Aorta (tissue), 5 donors: ENCODE data around the gene MTCH1. TPM values are rescaled to one million over a fixed set of nuclear protein-coding genes. Genes with fewer than 3 reads are reported as not detected.

Experiments used
- ATAC-seq: fragments of 200-7000 bp; cut with Tn5 transposase; one replicate; pipeline ENCODE4 v1.9.1; 2022; ENCODE audit warnings: moderate library complexity; ENCODE audit not compliant: low FRiP score
- DNase-seq, 2 donors: peaks; one replicate each; pipeline ENCODE4 v3.0.0-alpha.2; 2020
- H3K27ac ChIP-seq, 2 donors: one replicate each; pipeline ENCODE4 v1.5.1; 2013; ENCODE audit warnings: low read length in 2 of 2, mild to moderate bottlenecking in 2 of 2, moderate library complexity in 2 of 2, control low read depth in 1 of 2, inconsistent platforms in 1 of 2, low read depth in 1 of 2
- H3K27me3 ChIP-seq, 2 donors: one replicate each; pipeline ENCODE4 v1.6.1; 2013; ENCODE audit warnings: control low read depth in 1 of 2, low read length in 1 of 2, mild to moderate bottlenecking in 1 of 2, moderate library complexity in 1 of 2; ENCODE audit not compliant: insufficient read depth in 2 of 2, control insufficient read depth in 1 of 2
- H3K36me3 ChIP-seq, 2 donors: one replicate each; pipeline ENCODE4 v1.6.1; 2013; ENCODE audit warnings: control low read depth in 1 of 2, low read length in 1 of 2, mild to moderate bottlenecking in 1 of 2; ENCODE audit not compliant: insufficient read depth in 2 of 2, control insufficient read depth in 1 of 2
- H3K4me1 ChIP-seq, 2 donors: one replicate each; pipeline ENCODE4 v1.6.1; 2013; ENCODE audit warnings: low read length in 2 of 2, control low read depth in 1 of 2, mild to moderate bottlenecking in 1 of 2, moderate library complexity in 1 of 2; ENCODE audit not compliant: insufficient read depth in 2 of 2, control insufficient read depth in 1 of 2
- H3K4me3 ChIP-seq, 2 donors: one replicate each; pipeline ENCODE4 v1.5.1; 2013; ENCODE audit warnings: low read length in 2 of 2, control low read depth in 1 of 2, mild to moderate bottlenecking in 1 of 2
- H3K9me3 ChIP-seq: one replicate; pipeline ENCODE4 v1.6.1; 2013; ENCODE audit warnings: mild to moderate bottlenecking, low read length; ENCODE audit not compliant: control insufficient read depth
- WGBS, 2 donors: extraction: QIAGEN DNeasy Blood & Tissue Kit; methylation state at CpG; one replicate each; pipeline ENCODE4 v1.1.7; 2013; 5-methylcytosine and 5-hydroxymethylcytosine counted together
- intact Hi-C, 2 donors: fragments of 100-400 bp; cut with DNase I; formaldehyde crosslinking; loops; one replicate each; pipeline versions ENCODE4 v1.14.2 to v1.15.0; 2022
- polyA plus RNA-seq, 2 donors: library from polyadenylated mRNA; stranded (reverse); fragments of 200-250 nt; gene quantifications; one replicate each; pipeline ENCODE4 v1.2.3, GENCODE V29; 2013
- total RNA-seq, 2 donors: library from RNA; stranded (reverse); fragmentation: NEBNext Ultra II Directional; extraction: Animal tissue kit (Norgen Biotek cat#: 25700); gene quantifications; one replicate each; pipeline ENCODE4 v1.2.1, GENCODE V29; 2021
- donor health status: healthy with polysubstance abuse.
- donor health status: Bipolar disorder and iron deficiency.
- donor health status: DM: no; HTN: no; CAD: no.
- donor health status: DM: no; HTN: no; CAD: no.
- donor health status: DM: yes; HTN: yes; CAD: no.

Gene MTCH1
- total and polyA plus RNA-seq, 4 donors = 152 to 193 (median 175) TPM

DNA sequence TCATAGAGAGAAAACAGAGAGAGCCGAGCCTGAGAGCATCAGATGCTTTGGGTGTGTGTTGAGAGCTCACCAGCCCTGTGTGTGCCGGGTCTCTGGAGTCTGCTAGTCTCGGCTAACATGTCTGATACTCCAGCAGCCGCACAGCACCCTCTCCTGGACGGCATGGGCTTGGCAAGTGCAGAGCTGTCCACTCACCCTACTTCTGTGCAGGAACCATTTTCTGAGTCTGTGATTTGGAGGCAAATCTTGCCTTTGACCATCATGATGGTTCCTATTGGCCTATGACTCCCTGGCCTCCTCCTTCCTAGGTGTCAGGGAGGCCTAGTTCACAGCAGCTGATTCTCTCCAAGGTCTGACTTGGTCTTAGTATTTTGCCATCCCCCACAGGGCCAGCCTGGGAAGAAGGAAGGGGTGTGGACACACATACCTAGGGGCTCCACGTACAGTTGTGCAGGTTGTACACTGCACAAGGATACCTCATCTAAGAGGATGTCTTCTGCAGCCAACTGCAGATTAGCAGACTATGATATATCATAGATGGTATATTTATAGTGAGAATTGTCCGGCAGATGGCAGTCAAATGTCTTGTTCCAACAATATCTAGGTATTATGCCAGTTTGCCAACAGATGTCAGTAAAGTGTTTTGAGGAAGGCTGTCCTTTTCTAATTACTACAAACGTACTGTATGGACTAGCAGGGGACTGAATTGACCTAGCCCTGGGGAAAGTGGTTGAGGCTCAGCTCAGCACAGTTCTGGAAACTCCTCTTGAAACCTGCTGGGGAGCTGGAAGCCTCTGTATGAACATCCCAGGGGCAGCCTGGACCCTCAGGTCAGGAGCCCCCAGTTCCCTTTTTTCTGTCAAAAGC is 32.4 kb upstream of the MTCH1 start:
- H3K27me3 ChIP-seq = no peaks in the 10 kb centered on the region
- intact Hi-C loops = loop anchor here (1.0 to 5.0 kb wide), 5 partner anchors 131 to 254 kb away; partner anchors contain the start of gene C6orf89 (in 2 of the 2)
- no peaks in the 10 kb centered on the region for H3K9me3 ChIP-seq
- ATAC-seq = peak; percentile 94
- WGBS, 2 donors = 5 to 6% methylated on average over 8 of the region's 8 CpGs
- no peaks in the 10 kb centered on the region for H3K4me1 ChIP-seq
- H3K36me3 ChIP-seq = no peaks in the 10 kb centered on the region
- no peak overlapping the region for H3K27ac ChIP-seq
- DNase-seq = peak; percentile 94 to 97
- H3K4me3 ChIP-seq = no peak overlapping the region

DNA sequence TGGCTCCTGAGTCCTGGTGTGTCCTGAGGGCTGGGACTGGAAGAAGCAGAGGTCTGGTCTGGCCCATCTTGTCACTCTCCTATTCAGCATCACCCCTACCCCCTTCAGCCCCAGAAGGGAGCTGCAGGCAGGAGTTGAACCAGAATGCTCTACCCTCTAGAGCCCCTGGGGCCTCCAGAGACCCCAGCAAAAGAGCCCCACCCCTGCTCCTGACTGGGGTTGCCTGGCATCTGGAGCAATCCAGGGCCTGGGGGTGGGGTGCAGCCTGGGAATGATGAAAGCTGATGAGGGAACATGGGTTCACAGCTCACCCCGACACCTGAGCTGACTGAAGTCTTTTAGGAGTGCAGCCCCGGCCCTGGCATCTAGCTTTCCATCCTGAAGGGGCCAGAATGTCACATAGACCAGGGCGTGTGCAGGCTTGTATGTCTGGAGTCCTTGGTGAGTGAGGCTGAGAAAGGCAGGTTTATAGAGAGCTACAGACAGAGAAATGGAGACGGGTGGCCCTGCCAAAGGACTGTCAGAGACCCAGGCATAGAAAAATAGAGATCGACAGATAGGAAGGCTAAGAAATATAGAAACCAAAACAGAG is 31.7 kb upstream of the MTCH1 start:
- peak overlapping the region in 1 of 2 donors; percentile 38 for H3K27ac ChIP-seq
- no peak overlapping the region for H3K4me3 ChIP-seq
- no peaks in the 10 kb centered on the region for H3K9me3 ChIP-seq
- DNase-seq (no peak), ATAC-seq (no peak)
- H3K4me1 ChIP-seq = no peaks in the 10 kb centered on the region
- intact Hi-C loops = loop anchor here (1.0 to 5.0 kb wide), 5 partner anchors 130 to 253 kb away; partner anchors contain the start of gene C6orf89 (in 2 of the 2)
- H3K27me3 ChIP-seq = no peaks in the 10 kb centered on the region
- 23 to 31% methylated on average over 5 of the region's 5 CpGs for WGBS, 2 donors
- no peaks in the 10 kb centered on the region for H3K36me3 ChIP-seq

DNA sequence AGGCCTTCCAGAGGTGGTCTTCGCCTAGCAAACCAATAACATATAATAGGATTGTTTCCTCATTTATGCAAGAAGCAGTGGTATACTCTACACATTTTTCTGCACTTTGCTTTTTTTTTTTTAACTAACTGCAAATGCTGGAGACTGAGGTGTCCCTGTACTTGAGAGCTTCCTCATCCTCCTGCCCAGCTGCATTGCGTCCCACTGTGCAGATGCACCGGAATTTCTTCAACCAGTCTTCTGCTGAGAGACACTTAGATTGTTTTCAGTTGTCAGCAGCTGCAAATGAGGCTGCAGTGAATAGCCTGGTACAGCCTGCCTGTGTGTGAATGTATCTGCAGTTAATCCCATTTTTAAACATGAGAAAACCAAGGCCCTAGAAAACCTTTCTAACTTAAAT is 31.0 kb upstream of the MTCH1 start:
- WGBS, 2 donors = 90 to 95% methylated on average over 3 of the region's 3 CpGs
- Histone ChIP-seq H3K4me1 (no peaks in the 10 kb centered on the region), H3K27ac (no peak overlapping the region), H3K4me3 (no peak overlapping the region), H3K9me3 (no peaks in the 10 kb centered on the region), H3K27me3 (no peaks in the 10 kb centered on the region), H3K36me3 (no peaks in the 10 kb centered on the region)
- intact Hi-C loops = loop anchor here in 1 of 2 donors (5.0 kb wide), 2 partner anchors 130 to 250 kb away; partner anchors contain the start of gene C6orf89
- DNase-seq (no peak), ATAC-seq (no peak)

DNA sequence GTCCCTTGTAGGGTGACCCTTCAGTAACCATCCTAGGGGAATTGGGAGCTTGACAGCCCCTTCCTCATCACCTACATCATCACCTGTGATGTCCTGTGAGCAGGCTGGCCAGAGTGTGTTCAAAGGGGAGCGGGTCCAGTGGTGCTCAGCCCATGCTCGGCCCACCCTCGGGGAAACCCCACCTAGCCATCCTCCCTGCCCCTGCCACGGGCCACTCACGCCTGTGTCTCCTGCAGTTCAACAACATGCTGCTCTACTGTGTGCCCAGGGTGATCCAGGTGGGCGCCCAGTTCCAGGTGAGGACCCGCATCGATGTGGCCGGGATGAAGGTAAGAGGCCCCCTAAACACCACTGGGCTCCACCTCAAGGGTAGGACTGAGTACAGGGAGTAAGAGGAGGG is 29.5 kb upstream of the MTCH1 start:
- ATAC-seq (no peak), DNase-seq (no peak)
- 86 to 96% methylated on average over 9 of the region's 9 CpGs for WGBS, 2 donors
- Histone ChIP-seq H3K27me3 (no peaks in the 10 kb centered on the region), H3K27ac (no peak overlapping the region), H3K4me3 (no peak overlapping the region), H3K36me3 (no peaks in the 10 kb centered on the region), H3K9me3 (no peaks in the 10 kb centered on the region), H3K4me1 (no peaks in the 10 kb centered on the region)
- intact Hi-C loops = loop anchor here in 1 of 2 donors (5.0 kb wide), 2 partner anchors 128 to 248 kb away; partner anchors contain the start of gene C6orf89

DNA sequence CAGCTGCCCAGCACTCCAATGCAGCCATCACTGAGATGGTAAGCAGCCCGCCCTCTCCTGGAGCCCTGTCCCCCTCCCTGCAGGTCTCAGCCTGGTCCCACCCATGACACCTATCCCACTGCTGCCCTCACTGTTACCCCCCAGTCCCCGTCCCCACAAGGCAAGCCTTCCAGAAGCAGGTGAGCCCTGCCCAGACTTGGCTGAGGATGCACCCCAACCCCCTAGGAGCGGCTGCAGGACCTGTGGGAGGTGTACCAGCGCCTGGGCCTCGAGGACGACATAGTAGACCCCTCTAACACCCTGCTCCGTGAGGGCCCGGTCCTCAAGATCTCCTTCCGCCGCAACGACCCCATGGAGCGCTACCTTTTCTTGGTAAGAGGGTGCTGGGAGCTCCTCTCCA is 28.7 kb upstream of the MTCH1 start:
- no peak for ATAC-seq

DNA sequence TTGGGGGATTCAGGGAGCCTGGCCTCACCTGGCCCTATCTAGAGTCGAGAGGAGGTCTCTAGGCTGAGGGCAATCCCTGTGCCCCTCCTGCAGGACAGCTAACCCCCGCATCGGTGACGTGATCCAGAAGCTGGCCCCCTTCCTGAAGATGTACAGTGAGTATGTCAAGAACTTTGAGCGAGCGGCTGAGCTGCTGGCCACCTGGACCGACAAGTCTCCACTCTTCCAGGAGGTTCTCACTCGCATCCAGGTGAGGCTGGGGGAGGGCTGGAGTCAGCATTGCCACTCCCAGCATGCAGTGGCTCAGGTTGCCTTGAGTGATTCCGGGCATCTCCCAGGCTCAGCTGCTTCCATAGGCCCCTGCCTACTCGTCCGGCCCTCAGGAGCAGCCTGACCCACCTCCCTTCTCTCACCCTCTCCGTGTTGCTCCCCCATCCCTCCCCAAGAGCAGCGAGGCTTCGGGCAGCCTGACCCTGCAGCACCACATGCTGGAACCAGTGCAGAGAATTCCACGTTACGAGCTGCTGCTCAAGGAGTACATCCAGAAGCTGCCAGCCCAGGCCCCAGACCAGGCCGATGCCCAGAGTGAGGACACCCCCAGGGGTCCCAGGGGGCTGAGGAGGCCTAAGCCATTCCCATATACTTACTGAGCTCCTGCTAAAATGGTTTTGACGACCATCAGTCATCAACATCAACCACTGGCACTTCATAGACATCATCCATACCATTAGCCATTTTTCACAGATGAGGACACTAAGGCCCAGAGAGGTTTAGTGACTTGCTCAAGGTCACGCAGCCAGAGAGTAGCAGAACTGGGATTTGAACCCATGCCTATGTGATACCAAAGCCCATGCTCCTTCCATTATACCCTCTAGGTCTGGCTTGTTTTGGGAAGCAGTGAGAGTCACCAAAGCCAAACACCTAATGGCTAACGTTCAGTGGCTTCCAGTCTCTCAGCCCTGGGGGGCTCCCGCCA is 27.8 kb upstream of the MTCH1 start:
- intact Hi-C loops = no loop called here
- 85 to 86% methylated on average over 21 of the region's 21 CpGs for WGBS, 2 donors

More for the DNA sequence above, 28.7 kb upstream of the MTCH1 start:
- H3K9me3 ChIP-seq = no peaks in the 10 kb centered on the region
- no peak overlapping the region for H3K27ac ChIP-seq
- WGBS, 2 donors = 92 to 93% methylated on average over 12 of the region's 12 CpGs
- no peaks in the 10 kb centered on the region for H3K36me3 ChIP-seq
- H3K27me3 ChIP-seq = no peaks in the 10 kb centered on the region
- H3K4me1 ChIP-seq = no peaks in the 10 kb centered on the region
- intact Hi-C loops = loop anchor here in 1 of 2 donors (5.0 kb wide), 2 partner anchors 127 to 247 kb away; partner anchors contain the start of gene C6orf89
- no peak overlapping the region for H3K4me3 ChIP-seq
- DNase-seq = no peak

DNA sequence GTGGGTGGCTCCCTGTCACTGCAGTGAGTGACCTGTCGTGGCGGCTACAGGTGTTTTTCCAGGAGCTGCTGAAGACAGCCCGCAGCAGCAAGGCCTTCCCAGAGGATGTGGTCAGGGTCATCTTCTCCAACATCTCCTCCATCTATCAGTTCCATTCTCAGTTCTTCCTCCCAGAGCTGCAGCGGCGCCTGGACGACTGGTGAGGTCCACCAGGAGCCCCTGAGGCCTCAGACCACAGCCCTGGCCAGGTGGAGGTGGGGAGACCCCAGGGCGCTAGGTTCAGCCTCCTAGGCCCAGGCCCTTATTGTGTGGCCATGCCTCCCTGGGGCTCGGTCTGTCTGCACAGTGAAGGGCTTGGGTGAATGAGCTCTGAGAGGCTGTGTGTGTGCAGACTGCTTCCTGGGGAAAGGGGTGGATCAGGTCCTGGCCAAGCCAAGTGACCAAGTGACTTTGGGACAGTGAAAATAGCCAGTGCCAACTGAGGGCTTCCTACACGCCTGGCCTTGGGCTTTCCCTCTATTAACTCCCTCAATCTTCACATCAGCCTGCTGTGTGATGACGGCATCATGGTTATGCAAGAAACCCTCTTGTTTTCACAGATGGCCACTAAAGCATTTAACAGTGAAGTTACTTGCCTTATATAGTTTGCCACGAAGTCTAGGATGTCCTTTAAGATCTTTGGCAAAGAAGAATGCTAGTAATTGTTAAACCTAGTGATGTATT is 25.8 kb upstream of the MTCH1 start:
- Histone ChIP-seq H3K4me3 (no peak overlapping the region), H3K27ac (no peak overlapping the region), H3K9me3 (no peaks in the 10 kb centered on the region), H3K27me3 (no peaks in the 10 kb centered on the region), H3K36me3 (no peaks in the 10 kb centered on the region), H3K4me1 (no peaks in the 10 kb centered on the region)
- intact Hi-C loops = no loop called here
- peak in 1 of 2 donors; percentile 40 for DNase-seq
- WGBS, 2 donors = 84 to 87% methylated on average over 11 of the region's 11 CpGs
- ATAC-seq = no peak

More for the DNA sequence above, 27.8 kb upstream of the MTCH1 start:
- ATAC-seq (no peak), DNase-seq (no peak)
- Histone ChIP-seq H3K9me3 (no peaks in the 10 kb centered on the region), H3K4me3 (no peak overlapping the region), H3K27ac (no peak overlapping the region), H3K27me3 (no peaks in the 10 kb centered on the region), H3K4me1 (no peaks in the 10 kb centered on the region), H3K36me3 (no peaks in the 10 kb centered on the region)
